ENCODE results near the gene HIVEP2. TPM values are rescaled to one million over a fixed set of nuclear protein-coding genes. Genes with fewer than 3 reads are reported as not detected.

The HIVEP2 gene
- total and polyA plus RNA-seq, 8 donors = 0.58 to 14.3 (median 4.8) TPM

DNA sequence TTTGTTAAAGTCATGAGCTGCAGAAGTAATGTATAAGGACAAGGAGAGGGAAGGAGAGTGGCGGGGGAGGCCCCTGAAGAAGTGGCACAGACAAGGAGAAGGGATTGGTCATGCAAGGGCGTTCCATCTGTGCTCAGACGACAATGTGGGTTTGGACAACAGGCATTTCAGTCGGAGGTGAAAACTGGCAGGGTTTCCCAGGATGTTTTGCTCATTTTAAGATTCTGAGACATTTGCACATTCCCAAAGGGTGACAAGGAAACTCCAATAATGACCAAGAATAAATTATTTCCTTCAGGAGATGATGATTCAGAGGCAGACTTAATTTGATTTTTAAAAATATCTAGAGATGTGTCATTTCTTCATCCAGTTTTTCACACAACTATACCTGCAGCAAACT, 181.8 kb downstream of the HIVEP2 start:
- peaks cover 0 to 52% (median 43%) of the 10 kb centered on the region in 4 donors for H3K36me3 ChIP-seq
- WGBS, 5 donors = 73 to 93% (median 90%) methylated on average over 4 of the region's 4 CpGs
- H3K27me3 ChIP-seq = no peaks in the 10 kb centered on the region
- H3K9me3 ChIP-seq = no peaks in the 10 kb centered on the region
- TF ChIP-seq POLR2A (IDR thresholded peaks at IDR 0.05) (no peak), EP300 (IDR thresholded peaks at IDR 0.05) (no peak), POLR2AphosphoS5 (IDR thresholded peaks at IDR 0.05) (no peak)
- TF ChIP-seq, protein P1, sequence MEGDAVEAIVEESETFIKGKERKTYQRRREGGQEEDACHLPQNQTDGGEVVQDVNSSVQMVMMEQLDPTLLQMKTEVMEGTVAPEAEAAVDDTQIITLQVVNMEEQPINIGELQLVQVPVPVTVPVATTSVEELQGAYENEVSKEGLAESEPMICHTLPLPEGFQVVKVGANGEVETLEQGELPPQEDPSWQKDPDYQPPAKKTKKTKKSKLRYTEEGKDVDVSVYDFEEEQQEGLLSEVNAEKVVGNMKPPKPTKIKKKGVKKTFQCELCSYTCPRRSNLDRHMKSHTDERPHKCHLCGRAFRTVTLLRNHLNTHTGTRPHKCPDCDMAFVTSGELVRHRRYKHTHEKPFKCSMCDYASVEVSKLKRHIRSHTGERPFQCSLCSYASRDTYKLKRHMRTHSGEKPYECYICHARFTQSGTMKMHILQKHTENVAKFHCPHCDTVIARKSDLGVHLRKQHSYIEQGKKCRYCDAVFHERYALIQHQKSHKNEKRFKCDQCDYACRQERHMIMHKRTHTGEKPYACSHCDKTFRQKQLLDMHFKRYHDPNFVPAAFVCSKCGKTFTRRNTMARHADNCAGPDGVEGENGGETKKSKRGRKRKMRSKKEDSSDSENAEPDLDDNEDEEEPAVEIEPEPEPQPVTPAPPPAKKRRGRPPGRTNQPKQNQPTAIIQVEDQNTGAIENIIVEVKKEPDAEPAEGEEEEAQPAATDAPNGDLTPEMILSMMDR (IDR thresholded peaks at IDR 0.05) = no peak
- H3K27ac ChIP-seq = no peak overlapping the region
- no peak for DNase-seq
- intact Hi-C loops (cut with DNase I; ENCODE audit: low total_unique reads) = no loop called here
- no peaks in the 10 kb centered on the region for H3K4me1 ChIP-seq
- no peak overlapping the region for H3K4me3 ChIP-seq

DNA sequence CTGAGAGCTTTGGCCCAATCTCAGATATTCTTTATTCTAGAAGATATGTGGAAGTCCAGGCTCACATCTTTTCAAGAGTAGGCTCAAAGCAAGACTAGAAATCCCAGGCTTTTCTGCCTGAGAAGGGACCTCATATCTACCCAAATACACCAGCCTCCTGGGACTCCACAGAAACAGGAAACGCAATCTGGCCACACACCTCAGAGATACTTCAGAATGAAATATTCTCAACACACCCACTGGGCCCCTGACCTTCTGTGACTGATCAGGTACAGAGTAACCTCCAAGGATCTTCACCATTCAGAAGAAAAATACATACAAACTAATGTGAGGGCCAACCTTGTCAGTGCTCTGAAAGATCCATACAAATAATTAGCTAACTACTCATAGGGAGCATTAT, 183.2 kb downstream of the HIVEP2 start:
- no peaks in the 10 kb centered on the region for H3K9me3 ChIP-seq
- intact Hi-C loops (cut with DNase I; ENCODE audit: low total_unique reads) = no loop called here
- peaks cover 0 to 59% (median 50%) of the 10 kb centered on the region in 4 donors for H3K36me3 ChIP-seq
- no peaks in the 10 kb centered on the region for H3K27me3 ChIP-seq
- 73 to 100% (median 82%) methylated on average over 1 of the region's 1 CpG for WGBS, 5 donors
- TF ChIP-seq POLR2A (IDR thresholded peaks at IDR 0.05) = no peak
- no peak for TF ChIP-seq EP300 (IDR thresholded peaks at IDR 0.05)
- TF ChIP-seq POLR2AphosphoS5 (IDR thresholded peaks at IDR 0.05) = no peak
- TF ChIP-seq, protein P1 (IDR thresholded peaks at IDR 0.05) = no peak
- no peak overlapping the region for H3K27ac ChIP-seq
- no peaks in the 10 kb centered on the region for H3K4me1 ChIP-seq
- H3K4me3 ChIP-seq = no peak overlapping the region
- no peak for DNase-seq

DNA sequence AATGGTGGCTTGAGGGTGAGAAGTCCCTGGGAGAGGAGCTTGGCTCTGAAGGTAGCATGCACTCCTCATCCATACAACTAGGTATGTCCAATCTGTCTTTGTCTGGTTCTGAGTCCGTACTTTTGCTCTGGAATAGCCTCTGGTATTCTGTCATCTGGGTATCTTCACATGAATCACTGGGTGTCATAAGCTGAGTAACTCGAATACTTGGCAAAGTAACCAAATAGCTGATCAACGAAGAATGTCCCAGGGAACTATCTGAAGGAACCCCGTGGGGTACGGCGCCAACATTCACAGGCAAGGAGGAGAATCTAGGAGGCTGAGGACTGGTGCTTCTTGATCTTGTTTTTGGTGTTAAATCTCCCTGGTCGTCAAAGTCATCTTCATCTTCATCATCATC, 184.8 kb downstream of the HIVEP2 start:
- no peak for DNase-seq
- no peaks in the 10 kb centered on the region for H3K27me3 ChIP-seq
- peaks cover 0 to 9% (median 0%) of the 10 kb centered on the region in 4 donors for H3K4me1 ChIP-seq
- peaks cover 0 to 72% (median 54%) of the 10 kb centered on the region in 4 donors for H3K36me3 ChIP-seq
- intact Hi-C loops (cut with DNase I; ENCODE audit: low total_unique reads) = no loop called here
- H3K9me3 ChIP-seq = no peaks in the 10 kb centered on the region
- 92 to 96% (median 93%) methylated on average over 7 of the region's 7 CpGs for WGBS, 5 donors
- TF ChIP-seq EP300 (IDR thresholded peaks at IDR 0.05) = no peak
- H3K27ac ChIP-seq = no peak overlapping the region
- H3K4me3 ChIP-seq = no peak overlapping the region

DNA sequence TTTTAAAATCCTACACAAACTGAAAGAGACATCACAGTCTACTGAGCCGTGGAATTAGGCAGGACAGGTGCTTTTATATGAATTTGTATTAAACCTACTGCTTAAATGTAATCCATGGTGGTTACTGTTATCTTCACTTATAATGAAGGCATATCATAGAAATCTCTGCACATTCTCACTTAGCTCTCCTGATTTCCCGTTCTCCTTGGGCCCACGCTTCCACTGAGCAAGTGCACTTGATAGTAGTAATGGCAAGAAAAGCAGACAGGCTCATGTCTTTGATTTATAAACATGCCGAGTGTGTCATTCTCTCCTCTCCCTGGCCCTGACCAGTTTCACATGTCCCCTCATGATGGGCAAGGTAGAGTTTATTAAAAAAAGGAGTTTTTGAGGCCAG, 186.3 kb downstream of the HIVEP2 start:
- Histone ChIP-seq H3K4me1 (peaks cover 0 to 9% (median 0%) of the 10 kb centered on the region in 4 donors), H3K27ac (no peak overlapping the region), H3K9me3 (no peaks in the 10 kb centered on the region), H3K4me3 (no peak overlapping the region), H3K36me3 (peaks cover under 1 to 73% (median 57%) of the 10 kb centered on the region in 4 donors), H3K27me3 (no peaks in the 10 kb centered on the region)
- WGBS, 5 donors = 85 to 93% (median 90%) methylated on average over 4 of the region's 4 CpGs
- TF ChIP-seq, protein P1 (IDR thresholded peaks at IDR 0.05) = no peak
- TF ChIP-seq POLR2A (IDR thresholded peaks at IDR 0.05) (no peak), EP300 (IDR thresholded peaks at IDR 0.05) (no peak)
- DNase-seq = no peak
- intact Hi-C loops (cut with DNase I; ENCODE audit: low total_unique reads) = no loop called here

DNA sequence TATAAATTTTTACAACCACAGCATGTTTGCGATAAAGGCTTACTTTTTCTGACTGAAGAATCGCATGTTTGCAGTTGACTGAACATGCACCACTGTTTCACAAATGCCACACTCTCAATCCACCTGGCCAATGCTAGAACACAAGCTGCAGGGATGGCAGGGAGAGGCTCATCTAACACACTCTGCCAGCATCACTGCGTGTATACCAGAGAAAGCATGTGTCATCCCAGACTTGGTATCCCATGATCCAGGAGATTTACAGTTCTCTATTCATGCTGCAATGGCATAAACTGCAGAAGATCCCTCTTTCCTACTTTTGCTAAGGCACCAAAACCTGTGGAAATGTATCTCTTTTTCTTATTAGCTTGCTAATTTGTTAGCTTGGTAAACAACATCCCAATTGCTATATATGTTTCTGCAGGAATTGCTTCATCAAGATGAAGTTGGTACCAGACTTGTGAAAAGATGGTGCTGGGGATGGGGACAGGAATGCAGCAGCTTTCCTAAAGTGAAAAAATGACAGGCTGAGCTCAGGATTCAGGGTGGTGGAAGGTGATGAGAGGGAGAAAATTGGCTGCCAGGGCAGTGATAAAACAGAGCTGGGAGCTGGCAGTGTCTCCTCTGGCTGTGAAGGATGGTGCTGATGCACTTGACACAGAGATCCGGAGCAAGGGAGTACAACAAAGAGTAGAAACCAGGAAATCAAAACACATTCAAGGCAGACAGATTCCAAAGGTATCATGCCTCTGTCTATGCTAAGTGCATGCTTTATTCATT, 186.9 kb downstream of the HIVEP2 start:
- intact Hi-C loops (cut with DNase I; ENCODE audit: low total_unique reads) = no loop called here
- no peak for DNase-seq
- H3K9me3 ChIP-seq = no peaks in the 10 kb centered on the region
- H3K4me3 ChIP-seq = no peak overlapping the region
- TF ChIP-seq POLR2A (IDR thresholded peaks at IDR 0.05) (no peak), POLR2AphosphoS5 (IDR thresholded peaks at IDR 0.05) (no peak), EP300 (IDR thresholded peaks at IDR 0.05) (no peak)
- TF ChIP-seq, protein P1 (IDR thresholded peaks at IDR 0.05) = no peak
- WGBS, 5 donors = 85 to 95% (median 88%) methylated on average over 4 of the region's 4 CpGs
- peaks cover 6 to 79% (median 63%) of the 10 kb centered on the region in 4 donors for H3K36me3 ChIP-seq
- peaks cover 0 to 9% (median 0%) of the 10 kb centered on the region in 4 donors for H3K4me1 ChIP-seq
- no peaks in the 10 kb centered on the region for H3K27me3 ChIP-seq
- no peak overlapping the region for H3K27ac ChIP-seq

Measured in stomach (tissue), 9 donors.